ENCODE results near the gene ALG8. TPM values are rescaled to one million over a fixed set of nuclear protein-coding genes. Genes with fewer than 3 reads are reported as not detected.
A peak's percentile ranks its signal among the peaks of the same experiment; 100 is the strongest.

The ALG8 gene
- total RNA-seq, 1 experiment from 2014 or later: 97.0 TPM

GRCh38 chr11:78138694-78139421, 568 bp downstream of the ALG8 start:
- Histone ChIP-seq H3K27me3 (ENCODE audit: control insufficient read depth, insufficient read depth, low read length) (no peaks in the 10 kb centered on the region), H3K27ac (ENCODE audit: low read length) (peak overlapping the region; percentile 88), H3K4me3 (ENCODE audit: low read depth in 2 of 2, low read length in 2 of 2) (peak overlapping the region; percentile 55 to 99), H3K9me3 (ENCODE audit: control insufficient read depth, insufficient read depth, low read depth, low read length) (no peaks in the 10 kb centered on the region), H3K36me3 (ENCODE audit: control insufficient read depth, insufficient read depth, low read length) (no peaks in the 10 kb centered on the region), H3K4me1 (ENCODE audit: control insufficient read depth, insufficient read depth, low read length) (peaks cover 2% of the 10 kb centered on the region; the same call in 1 of the 2 replicates)
- TF ChIP-seq SIN3A (IDR thresholded peaks at IDR 0.05; ENCODE audit: borderline replicate concordance, insufficient read depth, low read depth, low read length): no peak
- no peak for TF ChIP-seq CTCF (IDR thresholded peaks at IDR 0.05)
- TF ChIP-seq REST (IDR thresholded peaks at IDR 0.05; ENCODE audit: insufficient read depth in 1 of 2, low read depth in 2 of 2, low read length in 1 of 2): no peak
- TF ChIP-seq POLR2AphosphoS5 (IDR thresholded peaks at IDR 0.05; ENCODE audit: low read depth, low read length): no peak
- no peak for TF ChIP-seq TCF7L2 (IDR thresholded peaks at IDR 0.05; ENCODE audit: low read depth, low read length)
- POLR2A ChIA-PET: interaction anchor here (0.9 kb wide), 2 partner anchors 9 to 277 kb away, joined by 4 read pairs; no protein-coding TSS in a partner anchor
- ATAC-seq (peak; percentile 66), DNase-seq (ENCODE audit: low read depth, low spot score) (no peak)
- intact Hi-C loops (cut with micrococcal nuclease; ENCODE audit: unreplicated experiment) (no loop called here), in situ Hi-C loops (cut with HindIII; ENCODE audit: low pct_unique_long_range_greater_than_20kb, low sequenced_read_pairs) (no loop called here)
- CTCF ChIA-PET: no interaction called here
- BruUV-seq (replicated peaks): TSS peak; percentile 79

- TF ChIP-seq CTCF (IDR thresholded peaks at IDR 0.05) (no peak), SIN3A (IDR thresholded peaks at IDR 0.05; ENCODE audit: borderline replicate concordance, insufficient read depth, low read depth, low read length) (no peak), POLR2AphosphoS5 (IDR thresholded peaks at IDR 0.05; ENCODE audit: low read depth, low read length) (no peak), TCF7L2 (IDR thresholded peaks at IDR 0.05; ENCODE audit: low read depth, low read length) (no peak), REST (IDR thresholded peaks at IDR 0.05; ENCODE audit: insufficient read depth in 1 of 2, low read depth in 2 of 2, low read length in 1 of 2) (no peak)
- POLR2A ChIA-PET: interaction anchor here (0.9 kb wide), 1 partner anchor 8 kb away, joined by 4 read pairs; no protein-coding TSS in a partner anchor
- no peaks in the 10 kb centered on the region for H3K27me3 ChIP-seq (ENCODE audit: control insufficient read depth, insufficient read depth, low read length)
- in situ Hi-C loops (cut with HindIII; ENCODE audit: low pct_unique_long_range_greater_than_20kb, low sequenced_read_pairs): no loop called here
- DNase-seq (ENCODE audit: low read depth, low spot score): no peak
- CTCF ChIA-PET: interaction anchor here (0.7 kb wide), 1 partner anchor 8 kb away, joined by 7 read pairs; no protein-coding TSS in a partner anchor
- BruUV-seq (replicated peaks): no TSS peak
- peaks cover 2% of the 10 kb centered on the region; the same call in 1 of the 2 replicates for H3K4me1 ChIP-seq (ENCODE audit: control insufficient read depth, insufficient read depth, low read length)
- no peaks in the 10 kb centered on the region for H3K9me3 ChIP-seq (ENCODE audit: control insufficient read depth, insufficient read depth, low read depth, low read length)
- no peaks in the 10 kb centered on the region for H3K36me3 ChIP-seq (ENCODE audit: control insufficient read depth, insufficient read depth, low read length)
- intact Hi-C loops (cut with micrococcal nuclease; ENCODE audit: unreplicated experiment): no loop called here
- H3K4me3 ChIP-seq (ENCODE audit: low read depth in 2 of 2, low read length in 2 of 2): peak overlapping the region; percentile 55 to 99
- H3K27ac ChIP-seq (ENCODE audit: low read length): peak overlapping the region; percentile 88
- ATAC-seq: no peak
Observed at GRCh38 chr11:78138291-78138690, 1.1 kb downstream of the ALG8 start.

Measured in Panc1 (cell line).